HG03521 (cell line): ENCODE measurements around the gene UBE2E1.

Experiments used
- ATAC-seq: cut with Tn5 transposase; IDR thresholded peaks from one replicate; pipeline ENCODE4 v1.9.1; 2021; ENCODE audit warnings: mild to moderate bottlenecking, moderate library complexity; ENCODE audit not compliant: unreplicated experiment

Gene UBE2E1

DNA sequence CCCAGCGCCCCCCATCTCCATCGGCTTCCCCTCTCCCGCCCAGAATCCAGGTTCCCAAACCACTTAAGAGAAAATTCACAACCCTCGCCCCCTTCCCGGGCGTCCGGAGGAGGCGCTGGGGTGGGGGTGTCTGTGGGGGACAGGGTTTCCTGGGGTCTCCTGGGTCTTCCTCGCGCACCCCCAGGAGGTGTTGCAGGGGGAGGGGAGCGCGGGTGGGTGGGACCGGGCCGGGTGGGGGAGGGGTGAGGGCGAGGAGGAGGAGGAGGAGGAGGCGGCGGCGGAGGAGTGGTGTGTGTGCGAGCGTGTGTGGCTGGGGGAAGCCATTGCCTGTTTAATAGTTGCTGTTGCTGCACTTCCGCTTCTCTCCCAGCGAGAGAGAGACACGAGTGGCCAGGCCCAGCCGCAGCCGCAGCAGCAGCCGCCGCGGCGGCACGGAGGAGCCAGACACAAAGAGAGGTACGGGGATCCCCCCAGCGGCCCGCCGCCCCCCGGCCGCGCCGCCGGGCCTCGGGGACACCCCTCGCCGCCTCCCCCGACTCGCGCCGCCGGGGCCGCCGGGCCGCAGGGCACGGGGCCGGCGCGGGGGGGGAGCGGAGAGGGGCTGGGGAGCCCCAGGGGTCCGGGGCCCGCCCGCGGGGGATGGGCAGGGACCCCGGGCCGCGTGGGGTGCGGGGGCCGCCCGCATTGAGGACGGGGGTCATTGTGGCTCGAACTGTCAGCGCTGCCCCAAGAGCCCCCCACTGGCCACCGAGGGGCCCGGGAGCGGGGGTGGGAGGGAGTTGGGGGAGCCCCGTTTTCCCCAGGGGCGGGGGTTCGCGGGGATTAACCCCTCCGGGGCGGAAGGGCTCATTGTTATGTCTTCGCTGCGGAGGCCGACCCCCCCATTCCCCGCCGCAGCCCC lies at the start of gene UBE2E1:
Gene UBE2E1 (plus strand): TSS at position 323 of the 901 bp plus-strand sequence. CDS start 1,315 bp downstream, outside the sequence.
- peak; percentile 72 for ATAC-seq

GRCh38 chr3:23756206-23756840 lies 49.4 kb upstream of the UBE2E1 start:
- no peak for ATAC-seq

DNA sequence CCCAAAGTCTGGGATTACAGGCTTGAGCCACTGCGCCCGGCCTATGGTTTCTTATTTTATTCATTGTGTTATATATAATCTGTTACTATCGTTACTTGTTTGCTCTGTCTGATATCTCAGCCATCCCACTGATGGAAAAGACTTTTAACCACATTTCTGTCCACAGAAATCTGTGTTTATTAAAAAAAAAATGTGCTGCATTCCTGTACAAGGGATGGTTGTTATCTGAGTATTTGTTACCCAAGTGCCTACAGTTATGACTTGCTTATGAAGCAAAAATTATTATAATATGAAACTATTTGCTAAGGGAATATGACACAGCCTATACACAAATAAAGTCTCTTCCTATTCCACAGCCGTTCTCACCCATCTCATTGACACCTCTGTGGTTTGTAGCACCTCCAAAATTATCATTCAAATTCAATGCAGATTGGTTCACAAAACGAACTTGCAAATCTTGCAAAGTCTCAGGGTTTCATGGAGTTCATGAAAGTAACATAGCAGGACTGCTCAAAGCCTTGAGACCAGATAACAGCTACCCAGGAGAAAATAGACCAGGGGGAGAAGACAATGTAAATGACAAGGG lies 47.4 kb upstream of the UBE2E1 start:
- no peak for ATAC-seq

GRCh38 chr3:23760325-23760724 lies 45.4 kb upstream of the UBE2E1 start:
- no peak for ATAC-seq

GRCh38 chr3:23760871-23761373 lies 44.8 kb upstream of the UBE2E1 start:
- ATAC-seq: no peak

- peak; percentile 24 for ATAC-seq
Observed at GRCh38 chr3:23761440-23761896, 44.3 kb upstream of the UBE2E1 start.

- ATAC-seq: peak; percentile 84
Observed at GRCh38 chr3:23762214-23762613, 43.5 kb upstream of the UBE2E1 start.

- no peak for ATAC-seq
Observed at GRCh38 chr3:23762759-23763477, 42.8 kb upstream of the UBE2E1 start.

DNA sequence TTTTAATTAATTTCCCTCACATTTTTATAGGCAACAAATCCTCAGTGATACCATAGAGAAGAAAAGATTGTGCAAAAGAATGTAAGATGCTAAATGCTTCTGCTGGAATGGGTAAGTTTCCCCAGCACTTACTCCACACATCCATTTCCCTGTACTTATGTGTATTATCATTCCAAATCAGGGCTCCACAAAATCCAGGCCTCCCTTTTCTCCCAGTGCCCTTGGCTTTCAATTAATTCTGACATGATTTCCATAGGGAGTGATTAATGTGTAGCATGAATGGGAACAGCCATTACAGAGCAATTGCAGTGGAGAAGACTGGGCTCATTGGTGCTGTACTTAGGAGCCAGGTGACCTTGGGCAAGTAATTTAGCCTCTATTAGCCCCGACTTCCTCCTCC lies 41.3 kb upstream of the UBE2E1 start:
- no peak for ATAC-seq

- ATAC-seq: no peak
Observed at GRCh38 chr3:23767546-23767945, 38.2 kb upstream of the UBE2E1 start.

DNA sequence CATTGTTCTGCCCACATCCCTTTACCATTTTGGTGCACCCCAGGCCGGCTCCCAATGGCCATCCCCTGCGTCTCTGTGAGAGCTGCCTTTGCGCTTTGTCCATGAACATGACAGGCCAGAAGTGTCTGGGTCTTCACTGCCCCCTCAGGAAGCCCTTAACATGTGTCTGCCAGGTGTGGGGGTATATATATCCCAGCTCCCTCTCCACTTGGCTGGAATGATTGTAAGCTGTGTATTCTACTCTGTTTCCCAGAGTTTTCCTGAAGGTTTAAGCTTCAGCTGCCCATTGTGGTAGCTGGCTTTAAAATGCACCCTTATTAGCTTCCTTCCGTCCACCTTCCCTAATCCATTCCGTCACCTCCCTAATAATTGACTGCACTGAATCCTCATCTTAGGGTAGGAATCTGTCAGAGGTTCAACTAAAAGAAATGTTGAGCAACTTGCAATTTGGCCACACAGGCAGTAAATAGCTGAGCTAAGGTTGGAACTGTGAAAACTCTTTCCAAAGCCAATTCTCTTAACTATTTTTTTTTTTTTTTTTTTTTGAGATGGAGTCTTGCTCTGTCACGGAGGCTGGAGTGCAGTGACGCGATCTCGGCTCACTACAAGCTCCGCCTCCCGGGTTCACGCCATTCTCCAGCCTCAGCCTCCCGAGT lies 30.4 kb upstream of the UBE2E1 start:
- ATAC-seq: no peak

DNA sequence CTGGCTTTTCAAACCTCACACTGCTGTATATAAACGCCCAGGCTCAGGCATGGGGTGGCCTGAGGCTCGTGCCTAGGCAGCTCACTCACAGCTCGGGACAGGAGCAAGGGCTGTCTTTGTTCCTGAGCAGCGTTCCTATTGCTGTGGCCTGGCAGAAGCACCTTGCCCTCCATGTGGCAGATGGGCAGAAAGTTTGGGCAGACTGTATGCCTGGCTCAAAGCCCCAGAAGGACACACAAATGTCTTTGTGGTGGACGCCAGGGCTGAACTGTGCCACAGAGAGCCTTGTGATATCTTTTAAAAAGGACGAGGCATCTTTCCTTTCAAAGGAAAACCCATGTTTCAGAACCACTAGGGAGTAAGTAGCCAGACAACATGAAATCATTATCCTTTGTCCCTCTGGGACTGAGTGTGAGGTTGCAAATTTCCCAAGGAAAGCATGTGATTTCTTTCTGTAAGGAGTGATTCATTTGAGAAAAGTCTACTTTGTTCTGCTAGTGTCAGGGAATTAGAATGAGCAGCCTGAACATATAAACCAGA lies 29.3 kb upstream of the UBE2E1 start:
- no peak for ATAC-seq

DNA sequence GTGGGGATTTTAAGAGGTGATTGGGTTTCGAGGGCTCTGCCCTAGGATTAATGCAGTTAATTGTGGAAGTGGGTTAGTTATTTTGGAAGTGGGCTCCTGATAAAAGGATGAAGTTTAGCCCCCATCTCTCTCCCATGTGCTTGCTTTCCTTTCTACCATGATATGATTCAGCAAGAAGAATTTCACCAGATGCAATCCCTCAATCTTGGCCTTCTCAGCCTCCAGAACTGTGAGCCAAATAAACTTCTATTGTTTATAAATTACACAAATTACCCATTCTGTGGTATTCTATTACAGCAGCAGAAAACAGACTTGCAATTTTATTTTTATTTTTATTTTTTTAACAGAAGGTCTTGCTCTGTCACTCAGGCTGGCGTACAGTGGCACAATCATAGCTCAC lies 27.3 kb upstream of the UBE2E1 start:
- no peak for ATAC-seq

DNA sequence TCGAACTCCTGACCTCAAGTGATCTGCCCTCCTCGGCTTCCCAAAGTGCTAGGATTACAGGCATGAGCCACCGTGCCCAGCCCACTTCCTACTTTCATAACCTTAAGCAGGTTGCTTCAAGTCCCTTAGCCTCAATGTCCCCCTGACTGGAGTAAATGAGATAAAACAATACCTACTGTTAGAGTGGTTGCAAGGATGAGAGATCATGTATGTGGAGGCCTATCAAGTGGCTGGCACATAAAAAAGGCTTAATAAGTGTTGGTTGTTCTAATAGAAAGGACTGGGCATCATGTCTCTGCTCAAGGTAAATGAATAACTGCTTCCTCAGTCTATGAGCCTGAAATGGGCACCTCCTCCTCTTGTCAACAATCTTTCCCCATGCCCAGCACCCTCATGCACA lies 25.9 kb upstream of the UBE2E1 start:
- no peak for ATAC-seq

GRCh38 chr3:23781051-23781450 lies 24.7 kb upstream of the UBE2E1 start:
- ATAC-seq: no peak

GRCh38 chr3:23781871-23782270 lies 23.9 kb upstream of the UBE2E1 start:
- no peak for ATAC-seq

DNA sequence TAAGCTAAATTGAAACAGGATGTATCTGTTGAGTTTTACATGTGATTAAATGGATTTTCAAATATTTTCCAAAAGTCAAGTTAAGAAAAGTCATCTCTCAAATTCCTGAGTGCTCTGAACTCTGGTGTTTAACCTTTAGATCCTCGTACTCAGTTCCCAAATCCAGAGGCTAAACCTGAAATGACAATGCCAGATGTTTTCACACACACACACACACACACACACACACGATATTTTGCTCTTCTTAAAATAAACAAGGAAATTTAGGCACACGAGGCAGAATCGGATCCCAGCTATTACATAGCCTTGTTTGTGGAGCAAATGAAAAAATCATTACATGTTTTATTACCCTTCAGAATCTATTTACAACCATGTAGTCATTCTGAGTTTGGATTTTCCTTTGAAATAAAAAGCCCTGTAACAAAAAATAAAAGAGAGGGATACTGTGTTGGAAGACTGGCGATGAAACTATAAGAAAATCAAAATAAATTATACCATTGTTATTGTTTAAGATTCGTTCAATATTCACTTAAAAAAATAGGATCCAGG lies 20.6 kb upstream of the UBE2E1 start:
- no peak for ATAC-seq

GRCh38 chr3:23785882-23786281 lies 19.9 kb upstream of the UBE2E1 start:
- no peak for ATAC-seq

DNA sequence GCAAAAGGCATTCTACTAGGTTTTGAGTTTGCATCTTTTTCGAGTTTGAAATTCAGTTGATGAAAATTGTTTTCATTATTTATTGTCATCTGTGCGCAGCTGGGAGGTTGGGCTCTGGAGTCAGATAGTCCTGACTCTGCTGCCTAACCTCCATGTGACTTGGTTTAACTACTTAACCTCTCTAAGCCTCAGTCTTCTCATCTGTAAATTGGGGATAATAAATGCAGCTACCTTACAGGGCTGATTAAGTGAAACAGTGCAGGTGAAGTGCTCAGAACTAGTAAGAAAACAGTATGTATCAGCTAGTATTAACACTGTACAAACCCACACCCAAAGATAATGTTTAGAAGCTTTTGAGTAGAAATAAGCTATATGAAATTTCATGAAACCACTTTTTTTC lies 14.1 kb upstream of the UBE2E1 start:
- ATAC-seq: no peak
